Pancreas (tissue), 10 donors: ENCODE results near the gene HHAT. TPM values are rescaled to one million over a fixed set of nuclear protein-coding genes. Genes with fewer than 3 reads are reported as not detected.

ENCODE experiments used
- ATAC-seq, 4 donors: fragments of 200-7000 bp; cut with Tn5 transposase; one replicate each; pipeline versions ENCODE4 v1.8.0 to v1.9.1; 2020; ENCODE audit warnings: mild to moderate bottlenecking in 4 of 4, moderate library complexity in 4 of 4
- DNase-seq, 6 donors: peaks; one replicate each; pipeline ENCODE4 v3.0.0-alpha.2; 2020
- FAIRE-seq: peaks from 2 replicates; lab custom pipeline; 2012; peaks lifted over from hg19 to GRCh38; lab: Jason Lieb, UNC
- H3K27ac ChIP-seq, 4 donors: fragments of 200-600 bp; sonication (generic); 1 replicate in 3 of 4; 2 replicates in 1 of 4; pipeline versions ENCODE4 v1.5.0 to v1.8.0; 2020
- H3K27me3 ChIP-seq, 4 donors: fragments of 200-600 bp; one replicate each; pipeline ENCODE4 v1.8.0; 2021
- H3K36me3 ChIP-seq, 3 donors: fragments of 200-600 bp; sonication (generic) in 1 of 3; one replicate each; pipeline versions ENCODE4 v1.5.0 to v1.8.0; 2020 to 2021
- H3K4me1 ChIP-seq, 3 donors: fragments of 200-600 bp; one replicate each; pipeline ENCODE4 v1.8.0; 2021
- H3K4me3 ChIP-seq, 4 donors: fragments of 200-600 bp; sonication (generic) in 2 of 4; one replicate each; pipeline versions ENCODE4 v1.5.0 to v1.8.0; 2020 to 2021
- H3K9me3 ChIP-seq, 4 donors: fragments of 200-600 bp; one replicate each; pipeline ENCODE4 v1.8.0; 2021
- CTCF ChIP-seq, 4 donors: fragments of 200-600 bp; sonication (generic) in 3 of 4; IDR thresholded peaks; one replicate each; pipeline versions ENCODE4 v1.5.0 to v1.8.0; 2021; ENCODE audit warnings: antibody characterized with exemption in 4 of 4
- WGBS, 2 donors: extraction: QIAGEN DNeasy Blood & Tissue Kit; methylation state at CpG; one replicate each; pipeline ENCODE4 v1.1.7; 2013; 5-methylcytosine and 5-hydroxymethylcytosine counted together
- intact Hi-C, 3 donors: fragments of 100-400 bp; cut with DNase I; formaldehyde crosslinking; loops; one replicate each; pipeline versions ENCODE4 v1.11.1 to v1.14.2; 2022
- polyA plus RNA-seq, 2 donors: library from polyadenylated mRNA; stranded (reverse); fragments of 200-250 nt; gene quantifications; one replicate each; pipeline ENCODE4 v1.2.3, GENCODE V29; 2013
- total RNA-seq, 6 donors: library from RNA; stranded (reverse); fragmentation: NEBNext Ultra II Directional in 4 of 6; extraction: Animal tissue kit (Norgen Biotek cat#: 25700) in 4 of 6; gene quantifications; one replicate each; pipeline versions ENCODE4 v1.2.1 to v1.2.4, GENCODE V29; 2021 to 2023
- donor health status: healthy with polysubstance abuse.
- donor health status: DM: no; HTN: no; CAD: no; lungs with moderate emphysema.
- donor health status: DM: no; HTN: no; CAD: no.
- donor health status: control.
- donor health status: control.
- donor health status: Bipolar disorder and iron deficiency.
- donor health status: DM: yes; HTN: yes; CAD: no.
- donor health status: DM: no; HTN: no; CAD: no.
- donor health status: DM: no; HTN: no; CAD: no.
- donor health status: DM: yes; HTN: yes; CAD: no.

HHAT gene
- total and polyA plus RNA-seq, 8 donors = 1.3 to 4.1 (median 2.4) TPM

DNA sequence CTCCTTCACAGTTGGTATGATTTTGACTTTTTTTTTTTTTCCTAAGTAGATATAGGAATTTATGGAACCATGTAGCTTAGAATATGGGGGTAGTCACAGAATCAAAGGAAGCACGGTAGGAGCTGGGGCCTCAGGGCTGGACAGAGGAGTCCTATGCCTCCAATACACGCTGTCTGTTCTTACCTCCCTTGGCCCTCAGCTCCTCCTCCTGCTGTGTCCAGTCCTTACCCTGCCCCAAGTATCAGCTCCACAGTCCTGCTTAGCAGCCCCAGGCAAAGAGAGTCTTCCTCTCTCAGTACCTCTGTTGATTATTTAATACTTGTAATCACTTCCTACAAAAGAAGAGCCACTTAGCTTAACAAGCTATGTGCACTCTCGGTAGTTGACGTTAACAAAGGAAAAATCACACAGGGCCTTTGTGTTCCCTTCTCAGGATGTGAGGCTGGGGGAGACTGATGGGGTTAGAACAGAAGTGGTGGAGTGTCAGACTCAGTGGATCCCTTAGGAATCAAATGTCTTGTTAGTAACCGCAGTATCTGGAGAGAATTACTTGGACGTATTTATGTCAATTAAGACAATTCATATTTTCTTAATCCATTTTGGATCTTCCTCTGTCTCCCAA is 292.3 kb downstream of the HHAT start:
- intact Hi-C loops = no loop called here
- Histone ChIP-seq H3K9me3 (no peaks in the 10 kb centered on the region), H3K27ac (no peak overlapping the region), H3K4me3 (no peak overlapping the region), H3K4me1 (no peaks in the 10 kb centered on the region), H3K27me3 (no peaks in the 10 kb centered on the region), H3K36me3 (no peaks in the 10 kb centered on the region)
- WGBS, 2 donors = 87 to 88% methylated on average over 6 of the region's 6 CpGs
- DNase-seq (no peak), ATAC-seq (no peak), FAIRE-seq (no peak)
- no peak for TF ChIP-seq CTCF (IDR thresholded peaks at IDR 0.05)

DNA sequence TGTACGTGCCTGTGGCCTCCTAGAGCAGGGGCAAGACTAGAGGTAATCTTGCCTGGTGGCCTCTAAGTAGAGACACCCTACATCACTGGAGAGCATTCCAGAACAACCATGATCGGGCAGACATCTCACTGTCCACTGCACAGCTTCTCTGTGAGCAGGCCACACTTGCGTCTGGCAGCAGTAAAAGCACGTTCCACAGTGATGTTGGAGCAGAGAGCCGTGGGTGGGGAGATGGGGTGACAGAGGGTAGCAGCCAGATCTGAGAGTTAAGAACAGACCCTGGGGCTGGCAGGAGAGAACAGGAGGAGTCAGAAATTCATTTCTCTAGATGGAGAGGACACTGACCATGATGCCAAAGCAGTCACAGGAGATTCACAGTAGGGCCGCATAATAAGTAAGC is 293.0 kb downstream of the HHAT start:
- H3K9me3 ChIP-seq = no peaks in the 10 kb centered on the region
- no peaks in the 10 kb centered on the region for H3K4me1 ChIP-seq
- no peak for TF ChIP-seq CTCF (IDR thresholded peaks at IDR 0.05)
- no peaks in the 10 kb centered on the region for H3K36me3 ChIP-seq
- no peak for ATAC-seq
- H3K4me3 ChIP-seq = no peak overlapping the region
- no peak overlapping the region for H3K27ac ChIP-seq
- whole genome bisulfite sequencing, 2 donors = 82 to 85% methylated on average over 6 of the region's 6 CpGs
- intact Hi-C loops = no loop called here
- FAIRE-seq = no peak
- DNase-seq = no peak
- no peaks in the 10 kb centered on the region for H3K27me3 ChIP-seq

GRCh38 chr1:210624722-210625121 is 296.0 kb downstream of the HHAT start:
- ATAC-seq = no peak
- intact Hi-C loops = no loop called here

DNA sequence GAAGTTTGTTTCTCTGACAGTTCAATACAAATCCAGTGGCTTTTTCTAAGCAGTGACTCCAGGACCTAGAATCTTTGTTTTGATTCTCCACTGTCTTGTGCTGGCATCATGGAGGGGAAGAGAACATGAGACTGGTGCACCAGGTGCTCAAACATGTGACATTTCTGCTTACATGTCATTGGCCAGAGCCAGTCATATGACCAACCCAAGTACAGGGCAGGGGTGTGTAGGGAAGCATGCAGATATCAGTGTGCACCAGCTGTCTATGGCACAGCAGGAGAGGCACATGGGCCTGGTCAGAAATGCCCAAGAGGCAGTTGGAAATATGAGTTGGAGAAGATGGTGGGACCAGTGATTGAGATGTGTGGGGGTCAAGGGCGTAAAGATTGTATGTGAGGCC is 297.0 kb downstream of the HHAT start:
- 85 to 87% methylated on average over 1 of the region's 1 CpG for WGBS, 2 donors
- H3K36me3 ChIP-seq = no peaks in the 10 kb centered on the region
- no peaks in the 10 kb centered on the region for H3K4me1 ChIP-seq
- no peaks in the 10 kb centered on the region for H3K27me3 ChIP-seq
- no peaks in the 10 kb centered on the region for H3K9me3 ChIP-seq
- no peak for DNase-seq
- no peak overlapping the region for H3K4me3 ChIP-seq
- H3K27ac ChIP-seq = no peak overlapping the region
- TF ChIP-seq CTCF (IDR thresholded peaks at IDR 0.05) = no peak
- FAIRE-seq = no peak
- intact Hi-C loops = no loop called here
- ATAC-seq = no peak

More at GRCh38 chr1:210624722-210625121, 296.0 kb downstream of the HHAT start:
- Histone ChIP-seq H3K27me3 (no peaks in the 10 kb centered on the region), H3K4me3 (no peak overlapping the region), H3K27ac (no peak overlapping the region), H3K4me1 (no peaks in the 10 kb centered on the region), H3K9me3 (no peaks in the 10 kb centered on the region), H3K36me3 (no peaks in the 10 kb centered on the region)
- DNase-seq (no peak), FAIRE-seq (no peak)
- no peak for TF ChIP-seq CTCF (IDR thresholded peaks at IDR 0.05)
- 79 to 87% methylated on average over 1 of the region's 1 CpG for WGBS, 2 donors

DNA sequence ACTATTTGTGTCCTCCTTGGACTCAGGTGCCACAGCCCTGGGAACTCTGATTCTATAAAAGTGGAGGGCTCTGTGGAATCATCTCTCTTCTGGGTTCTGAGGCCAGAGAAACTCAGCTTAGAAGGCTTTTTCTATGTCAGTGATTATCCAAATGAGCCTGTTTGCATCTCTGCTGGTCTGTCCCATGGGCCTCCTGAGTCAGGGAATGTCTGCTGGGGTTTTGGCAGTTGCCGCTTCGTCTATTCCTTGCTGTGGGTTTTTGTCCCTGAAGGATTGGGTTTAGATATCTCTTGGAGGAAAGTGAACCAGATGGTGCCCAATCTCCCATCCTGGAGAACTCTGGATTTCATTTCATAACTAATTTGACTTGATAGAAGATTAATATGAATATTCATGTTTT is 297.6 kb downstream of the HHAT start:
- no peak overlapping the region for H3K4me3 ChIP-seq
- intact Hi-C loops = no loop called here
- H3K4me1 ChIP-seq = no peaks in the 10 kb centered on the region
- FAIRE-seq = no peak
- DNase-seq = no peak
- no peaks in the 10 kb centered on the region for H3K36me3 ChIP-seq
- no peak for ATAC-seq
- no peak overlapping the region for H3K27ac ChIP-seq
- WGBS, 2 donors = 89 to 93% methylated on average over 2 of the region's 2 CpGs
- no peaks in the 10 kb centered on the region for H3K9me3 ChIP-seq
- no peaks in the 10 kb centered on the region for H3K27me3 ChIP-seq
- TF ChIP-seq CTCF (IDR thresholded peaks at IDR 0.05) = no peak
